ENCODE results near the gene CENPN.

The CENPN gene

GRCh38 chr16:81008505-81008789, 1.4 kb downstream of the CENPN start:
- no peak for DNase-seq (ENCODE audit: low read depth, low spot score)
- peak overlapping the region; percentile 88 for H3K4me3 ChIP-seq (ENCODE audit: low read length)

- no peak overlapping the region for H3K4me3 ChIP-seq (ENCODE audit: low read length)
- no peak for DNase-seq (ENCODE audit: low read depth, low spot score)
Observed at GRCh38 chr16:81012974-81013373, 6.0 kb downstream of the CENPN start.

GRCh38 chr16:81014672-81015071, 7.7 kb downstream of the CENPN start:
- no peak for DNase-seq (ENCODE audit: low read depth, low spot score)
- H3K4me3 ChIP-seq (ENCODE audit: low read length), result no peak overlapping the region

GRCh38 chr16:81018496-81018895, 11.5 kb downstream of the CENPN start:
- no peak overlapping the region for H3K4me3 ChIP-seq (ENCODE audit: low read length)
- no peak for DNase-seq (ENCODE audit: low read depth, low spot score)

- no peak for DNase-seq (ENCODE audit: low read depth, low spot score)
- H3K4me3 ChIP-seq (ENCODE audit: low read length), result no peak overlapping the region
Observed at GRCh38 chr16:81026429-81026828, 19.4 kb downstream of the CENPN start.

GRCh38 chr16:81029930-81030604, 23.1 kb downstream of the CENPN start:
- DNase-seq (ENCODE audit: low read depth, low spot score), result no peak
- no peak overlapping the region for H3K4me3 ChIP-seq (ENCODE audit: low read length)

GRCh38 chr16:81035398-81035974, 28.5 kb downstream of the CENPN start, which contains the start of gene ATMIN:
ATMIN (plus strand) TSS chr16:81035842; CDS start chr16:81035871, 29 bp downstream.
- peak within 1 kb of the TSS; percentile 73 for H3K4me3 ChIP-seq (ENCODE audit: low read length)
- DNase-seq (ENCODE audit: low read depth, low spot score), result peak; percentile 71

GRCh38 chr16:81035975-81036750, 29.1 kb downstream of the CENPN start:
- DNase-seq (ENCODE audit: low read depth, low spot score), result no peak
- H3K4me3 ChIP-seq (ENCODE audit: low read length), result peak overlapping the region; percentile 73

- no peak for DNase-seq (ENCODE audit: low read depth, low spot score)
Observed at GRCh38 chr16:81036751-81037350, 29.8 kb downstream of the CENPN start.

GRCh38 chr16:81040131-81040530, 33.1 kb downstream of the CENPN start:
- H3K4me3 ChIP-seq (ENCODE audit: low read length), result no peak overlapping the region
- no peak for DNase-seq (ENCODE audit: low read depth, low spot score)

More at GRCh38 chr16:81036751-81037350, 29.8 kb downstream of the CENPN start:
- peak overlapping the region; percentile 73 for H3K4me3 ChIP-seq (ENCODE audit: low read length)

- H3K4me3 ChIP-seq (ENCODE audit: low read length), result no peak overlapping the region
- no peak for DNase-seq (ENCODE audit: low read depth, low spot score)
Observed at GRCh38 chr16:81040842-81041241, 33.8 kb downstream of the CENPN start.

- no peak for DNase-seq (ENCODE audit: low read depth, low spot score)
Observed at GRCh38 chr16:81041696-81042095, 34.7 kb downstream of the CENPN start.

GRCh38 chr16:81042821-81043220, 35.8 kb downstream of the CENPN start:
- H3K4me3 ChIP-seq (ENCODE audit: low read length), result no peak overlapping the region
- DNase-seq (ENCODE audit: low read depth, low spot score), result no peak

More at GRCh38 chr16:81041696-81042095, 34.7 kb downstream of the CENPN start:
- H3K4me3 ChIP-seq (ENCODE audit: low read length), result no peak overlapping the region

GRCh38 chr16:81053761-81054160, 46.7 kb downstream of the CENPN start:
- no peak for DNase-seq (ENCODE audit: low read depth, low spot score)
- H3K4me3 ChIP-seq (ENCODE audit: low read length), result no peak overlapping the region

GRCh38 chr16:81060576-81061306, 53.7 kb downstream of the CENPN start:
- DNase-seq (ENCODE audit: low read depth, low spot score), result no peak
- no peak overlapping the region for H3K4me3 ChIP-seq (ENCODE audit: low read length)

- no peak overlapping the region for H3K4me3 ChIP-seq (ENCODE audit: low read length)
- no peak for DNase-seq (ENCODE audit: low read depth, low spot score)
Observed at GRCh38 chr16:81061307-81061640, 54.3 kb downstream of the CENPN start.

GRCh38 chr16:81061871-81062608, 55.0 kb downstream of the CENPN start:
- no peak for DNase-seq (ENCODE audit: low read depth, low spot score)
- no peak overlapping the region for H3K4me3 ChIP-seq (ENCODE audit: low read length)

- DNase-seq (ENCODE audit: low read depth, low spot score), result peak; percentile 41
Observed at GRCh38 chr16:81066681-81067080, 59.7 kb downstream of the CENPN start.

GRCh38 chr16:81067166-81067565, 60.2 kb downstream of the CENPN start:
- no peak overlapping the region for H3K4me3 ChIP-seq (ENCODE audit: low read length)
- DNase-seq (ENCODE audit: low read depth, low spot score), result no peak

More at GRCh38 chr16:81066681-81067080, 59.7 kb downstream of the CENPN start:
- no peak overlapping the region for H3K4me3 ChIP-seq (ENCODE audit: low read length)

Measured in Jurkat, Clone E6-1 (cell line).